ENCODE results near the gene EXOC8. TPM values are rescaled to one million over a fixed set of nuclear protein-coding genes. Genes with fewer than 3 reads are reported as not detected.

Gene EXOC8
- total and polyA plus RNA-seq, 2 of the 13 experiments (the other 11 are each of a cell fraction or from before 2014, with no cell fraction given), result 2.1 to 7.9 TPM

GRCh38 chr1:231357831-231358354 lies 20.2 kb upstream of the EXOC8 start:
- Histone ChIP-seq H3K4me3 (replicated peaks in 1 of 3; ENCODE audit: insufficient read depth in 1 of 3, low read depth in 2 of 3, low read length in 3 of 3) (no peak overlapping the region), H3K4me1 (ENCODE audit: insufficient read depth, low read length) (peaks cover 7% of the 10 kb centered on the region; the same call in 1 of the 2 replicates), H3K27me3 (ENCODE audit: control insufficient read depth in 1 of 2, insufficient read depth in 2 of 2, low read length in 2 of 2) (no peaks in the 10 kb centered on the region), H3K79me2 (ENCODE audit: insufficient read depth, low read length) (no peaks in the 10 kb centered on the region), H4K20me1 (ENCODE audit: insufficient read depth, low read length) (no peaks in the 10 kb centered on the region), H3K27ac (ENCODE audit: extremely low read length, insufficient read depth, low read length) (no peak overlapping the region), H3K9ac (ENCODE audit: insufficient read depth, low read depth, low read length) (no peak overlapping the region), H3K4me2 (ENCODE audit: low read depth, low read length) (no peak overlapping the region), H3K9me3 (ENCODE audit: low read length) (no peaks in the 10 kb centered on the region), H3K36me3 (replicated peaks in 1 of 2; ENCODE audit: control insufficient read depth in 1 of 2, insufficient read depth in 2 of 2, low read length in 2 of 2) (peaks cover 3 to 4% of the 10 kb centered on the region in 2 experiments; a peak in 4 of 5 replicates), H2AFZ (ENCODE audit: low read length) (no peak overlapping the region)
- CTCF ChIA-PET (ENCODE audit: low intra/inter-chr PET ratio, low total read pairs), result interaction anchor here (0.9 to 3.4 kb wide), 5 partner anchors 192 to 246 kb away, joined by 3 to 23 read pairs (median 15); no protein-coding TSS in a partner anchor
- intact Hi-C loops (cut with micrococcal nuclease; ENCODE audit: unreplicated experiment) (loop anchor here (1.0 to 2.0 kb wide), 5 partner anchors 63 to 333 kb away; no protein-coding TSS in a partner anchor), in situ Hi-C loops (cut with HindIII; ENCODE audit: extremely low pct_ligation_motif_present, low pct_unique_long_range_greater_than_20kb) (loop anchor here (5.0 kb wide), 1 partner anchor 244 kb away; no protein-coding TSS in a partner anchor)
- peak; percentile 47 for DNase-seq (ENCODE audit: low spot score)
- no TSS peak for BruUV-seq (replicated peaks)
- POLR2A ChIA-PET, result no interaction called here
- ATAC-seq, result peak; percentile 73
- WGBS (ENCODE audit: low lambda C conversion rate), result 22% methylated on average over 4 of the region's 4 CpGs
- peak; percentile 95 for FAIRE-seq
- TF ChIP-seq THAP8 (CRISPR knock-in tag; IDR thresholded peaks at IDR 0.05; ENCODE audit: borderline replicate concordance), result peak; percentile 37; the same call in 1 of the 2 replicates
- peak; percentile 55; the same call in 1 of the 2 replicates for TF ChIP-seq POLR2G (IDR thresholded peaks at IDR 0.05; ENCODE audit: low read depth, low read length)
- TF ChIP-seq FOSL2 (CRISPR knock-in tag; IDR thresholded peaks at IDR 0.05), result 0 out of 2 replicates have a peak, but pooled peaks have one; percentile 16
- TF ChIP-seq SMC3 (IDR thresholded peaks at IDR 0.05; ENCODE audit: low read length), result peak; percentile 90
- peak; percentile 11; the same call in 1 of the 2 replicates for TF ChIP-seq FOXA3 (CRISPR knock-in tag; IDR thresholded peaks at IDR 0.05)
- TF ChIP-seq CTCF (CRISPR knock-in tag; IDR thresholded peaks at IDR 0.05), result peak; percentile 89
- TF ChIP-seq ZNF781 (CRISPR knock-in tag; IDR thresholded peaks at IDR 0.05; ENCODE audit: borderline replicate concordance, not compliant biosample characterization), result no peak
- no peak for TF ChIP-seq CHCHD3 (CRISPR knock-in tag; IDR thresholded peaks at IDR 0.05)
- TF ChIP-seq RBM22 (optimal IDR thresholded peaks at IDR 0.05; ENCODE audit: low read length), result peak; percentile 72
- no peak for TF ChIP-seq NR3C1 (CRISPR knock-in tag; IDR thresholded peaks at IDR 0.05)
- peak; percentile 41 for TF ChIP-seq POLR2AphosphoS5 (IDR thresholded peaks at IDR 0.05; ENCODE audit: low read depth, low read length)
- peak; percentile 19; the same call in 1 of the 2 replicates for TF ChIP-seq CEBPB (IDR thresholded peaks at IDR 0.05; ENCODE audit: borderline replicate concordance, low read depth, low read length)
- peak; percentile 95 for TF ChIP-seq STAG1 (CRISPR knock-in tag; IDR thresholded peaks at IDR 0.05)
- TF ChIP-seq RAD21 (CRISPR knock-in tag; IDR thresholded peaks at IDR 0.05), result peak; percentile 61
- TF ChIP-seq ZSCAN9 (CRISPR knock-in tag; IDR thresholded peaks at IDR 0.05; ENCODE audit: borderline replicate concordance), result no peak
- TF ChIP-seq REPIN1 (CRISPR knock-in tag; IDR thresholded peaks at IDR 0.05; ENCODE audit: borderline replicate concordance, low read depth), result peak; percentile 27; the same call in 1 of the 2 replicates
- no peak for TF ChIP-seq ZNF766 (CRISPR knock-in tag; IDR thresholded peaks at IDR 0.05; ENCODE audit: borderline replicate concordance)
- TF ChIP-seq POGK (CRISPR knock-in tag; conservative IDR thresholded peaks at IDR 0.05), result no peak
- no peak for TF ChIP-seq TFDP2 (CRISPR knock-in tag; IDR thresholded peaks at IDR 0.05)
- no peak for TF ChIP-seq NRL (CRISPR knock-in tag; IDR thresholded peaks at IDR 0.05; ENCODE audit: borderline replicate concordance)

Data from HepG2 (cell line).